Pancreas (tissue), 10 donors: Measurements from ENCODE around the gene PAPSS2. TPM values are rescaled to one million over a fixed set of nuclear protein-coding genes. Genes with fewer than 3 reads are reported as not detected.

Experiments used
- ATAC-seq, 4 donors: fragments of 200-7000 bp; cut with Tn5 transposase; one replicate each; pipeline versions ENCODE4 v1.8.0 to v1.9.1; 2020; ENCODE audit warnings: mild to moderate bottlenecking in 4 of 4, moderate library complexity in 4 of 4
- DNase-seq, 6 donors: peaks; one replicate each; pipeline ENCODE4 v3.0.0-alpha.2; 2020
- FAIRE-seq: peaks from 2 replicates; lab custom pipeline; 2012; peaks lifted over from hg19 to GRCh38; lab: Jason Lieb, UNC
- H3K27ac ChIP-seq, 4 donors: fragments of 200-600 bp; sonication (generic); 1 replicate in 3 of 4; 2 replicates in 1 of 4; pipeline versions ENCODE4 v1.5.0 to v1.8.0; 2020
- H3K27me3 ChIP-seq, 4 donors: fragments of 200-600 bp; one replicate each; pipeline ENCODE4 v1.8.0; 2021
- H3K36me3 ChIP-seq, 3 donors: fragments of 200-600 bp; sonication (generic) in 1 of 3; one replicate each; pipeline versions ENCODE4 v1.5.0 to v1.8.0; 2020 to 2021
- H3K4me1 ChIP-seq, 3 donors: fragments of 200-600 bp; one replicate each; pipeline ENCODE4 v1.8.0; 2021
- H3K4me3 ChIP-seq, 4 donors: fragments of 200-600 bp; sonication (generic) in 2 of 4; one replicate each; pipeline versions ENCODE4 v1.5.0 to v1.8.0; 2020 to 2021
- H3K9me3 ChIP-seq, 4 donors: fragments of 200-600 bp; one replicate each; pipeline ENCODE4 v1.8.0; 2021
- CTCF ChIP-seq, 4 donors: fragments of 200-600 bp; sonication (generic) in 3 of 4; IDR thresholded peaks; one replicate each; pipeline versions ENCODE4 v1.5.0 to v1.8.0; 2021; ENCODE audit warnings: antibody characterized with exemption in 4 of 4
- WGBS, 2 donors: extraction: QIAGEN DNeasy Blood & Tissue Kit; methylation state at CpG; one replicate each; pipeline ENCODE4 v1.1.7; 2013; 5-methylcytosine and 5-hydroxymethylcytosine counted together
- intact Hi-C, 3 donors: fragments of 100-400 bp; cut with DNase I; formaldehyde crosslinking; loops; one replicate each; pipeline versions ENCODE4 v1.11.1 to v1.14.2; 2022
- polyA plus RNA-seq, 2 donors: library from polyadenylated mRNA; stranded (reverse); fragments of 200-250 nt; gene quantifications; one replicate each; pipeline ENCODE4 v1.2.3, GENCODE V29; 2013
- total RNA-seq, 6 donors: library from RNA; stranded (reverse); fragmentation: NEBNext Ultra II Directional in 4 of 6; extraction: Animal tissue kit (Norgen Biotek cat#: 25700) in 4 of 6; gene quantifications; one replicate each; pipeline versions ENCODE4 v1.2.1 to v1.2.4, GENCODE V29; 2021 to 2023
- donor health status: healthy with polysubstance abuse.
- donor health status: DM: no; HTN: no; CAD: no; lungs with moderate emphysema.
- donor health status: DM: no; HTN: no; CAD: no.
- donor health status: control.
- donor health status: control.
- donor health status: Bipolar disorder and iron deficiency.
- donor health status: DM: yes; HTN: yes; CAD: no.
- donor health status: DM: no; HTN: no; CAD: no.
- donor health status: DM: no; HTN: no; CAD: no.
- donor health status: DM: yes; HTN: yes; CAD: no.

PAPSS2 gene
- total and polyA plus RNA-seq, 8 donors: 10.0 to 54.7 (median 39.9) TPM

GRCh38 chr10:87721781-87722180 is 62.1 kb downstream of the PAPSS2 start:
- H3K4me3 ChIP-seq: no peak overlapping the region
- no peak overlapping the region for H3K27ac ChIP-seq
- DNase-seq: no peak
- H3K4me1 ChIP-seq: no peaks in the 10 kb centered on the region
- H3K9me3 ChIP-seq: no peaks in the 10 kb centered on the region
- ATAC-seq: no peak
- H3K36me3 ChIP-seq: no peaks in the 10 kb centered on the region
- WGBS, 2 donors: 83 to 86% methylated on average over 2 of the region's 2 CpGs
- no peak for TF ChIP-seq CTCF (IDR thresholded peaks at IDR 0.05)
- intact Hi-C loops: loop anchor here in 1 of 3 donors (10.0 kb wide), 1 partner anchor 47 kb away; no protein-coding TSS in a partner anchor
- no peak for FAIRE-seq
- no peaks in the 10 kb centered on the region for H3K27me3 ChIP-seq

GRCh38 chr10:87722716-87723115 is 63.0 kb downstream of the PAPSS2 start:
- no peak for TF ChIP-seq CTCF (IDR thresholded peaks at IDR 0.05)
- no peak for FAIRE-seq
- WGBS, 2 donors: 67 to 76% methylated on average over 4 of the region's 4 CpGs
- intact Hi-C loops: loop anchor here in 1 of 3 donors (10.0 kb wide), 1 partner anchor 48 kb away; no protein-coding TSS in a partner anchor
- no peak for ATAC-seq
- Histone ChIP-seq H3K36me3 (no peaks in the 10 kb centered on the region), H3K27me3 (no peaks in the 10 kb centered on the region), H3K4me3 (no peak overlapping the region), H3K9me3 (no peaks in the 10 kb centered on the region), H3K27ac (no peak overlapping the region), H3K4me1 (no peaks in the 10 kb centered on the region)
- DNase-seq: no peak

GRCh38 chr10:87723500-87723899 is 63.8 kb downstream of the PAPSS2 start:
- TF ChIP-seq CTCF (IDR thresholded peaks at IDR 0.05): no peak
- DNase-seq: no peak

GRCh38 chr10:87724789-87725188 is 65.1 kb downstream of the PAPSS2 start:
- DNase-seq (no peak), FAIRE-seq (no peak), ATAC-seq (no peak)
- TF ChIP-seq CTCF (IDR thresholded peaks at IDR 0.05): no peak
- no peaks in the 10 kb centered on the region for H3K9me3 ChIP-seq
- intact Hi-C loops: loop anchor here in 1 of 3 donors (10.0 kb wide), 1 partner anchor 50 kb away; no protein-coding TSS in a partner anchor
- no peaks in the 10 kb centered on the region for H3K36me3 ChIP-seq
- no peak overlapping the region for H3K27ac ChIP-seq
- no peaks in the 10 kb centered on the region for H3K4me1 ChIP-seq
- H3K4me3 ChIP-seq: no peak overlapping the region
- H3K27me3 ChIP-seq: no peaks in the 10 kb centered on the region
- WGBS, 2 donors: 93 to 94% methylated on average over 5 of the region's 5 CpGs

More at GRCh38 chr10:87723500-87723899, 63.8 kb downstream of the PAPSS2 start:
- Histone ChIP-seq H3K27ac (no peak overlapping the region), H3K36me3 (no peaks in the 10 kb centered on the region), H3K4me3 (no peak overlapping the region), H3K4me1 (no peaks in the 10 kb centered on the region), H3K27me3 (no peaks in the 10 kb centered on the region), H3K9me3 (no peaks in the 10 kb centered on the region)
- WGBS, 2 donors: 56 to 60% methylated on average over 6 of the region's 6 CpGs
- intact Hi-C loops: loop anchor here in 1 of 3 donors (10.0 kb wide), 1 partner anchor 49 kb away; no protein-coding TSS in a partner anchor
- peak; percentile 63 for FAIRE-seq
- ATAC-seq: no peak

- no peak for ATAC-seq
- Histone ChIP-seq H3K27ac (no peak overlapping the region), H3K4me3 (no peak overlapping the region), H3K36me3 (no peaks in the 10 kb centered on the region), H3K9me3 (no peaks in the 10 kb centered on the region), H3K27me3 (no peaks in the 10 kb centered on the region), H3K4me1 (no peaks in the 10 kb centered on the region)
- FAIRE-seq: no peak
- DNase-seq: no peak
- no peak for TF ChIP-seq CTCF (IDR thresholded peaks at IDR 0.05)
- intact Hi-C loops: loop anchor here in 2 of 3 donors (10.0 kb wide), 2 partner anchors 55 to 195 kb away; no protein-coding TSS in a partner anchor
- WGBS, 2 donors: 77 to 83% methylated on average over 6 of the region's 6 CpGs
Observed at GRCh38 chr10:87729940-87730339, 70.3 kb downstream of the PAPSS2 start.
